GM10248 (cell line): ENCODE results near the gene GDF7.

ENCODE experiments used
- CTCF ChIA-PET: fragments of 300-600 bp; sonication (Branson Sonifier 250); formaldehyde crosslinking; extraction: SDS; loops from one replicate; lab custom pipeline; 2021; ENCODE audit warnings: antibody characterized with exemption; lab: Yijun Ruan, JAX
- POLR2A ChIA-PET: fragments of 350-650 bp; sonication (Branson Sonifier 250); formaldehyde crosslinking; extraction: SDS; loops from one replicate; lab custom pipeline; 2020; ENCODE audit warnings: antibody characterized with exemption; lab: Yijun Ruan, JAX
- DNase-seq: peaks from one replicate; pipeline ENCODE4 v3.0.0; 2012; ENCODE audit errors: extremely low spot score
- TF ChIP-seq, protein P1 (sequence below): IDR thresholded peaks from 2 replicates; pipeline ENCODE4 v1.5.1; 2012; ENCODE audit warnings: mild to moderate bottlenecking, low read depth; ENCODE audit errors: extremely low read depth, missing control alignments, control extremely low read depth

GDF7 gene

DNA sequence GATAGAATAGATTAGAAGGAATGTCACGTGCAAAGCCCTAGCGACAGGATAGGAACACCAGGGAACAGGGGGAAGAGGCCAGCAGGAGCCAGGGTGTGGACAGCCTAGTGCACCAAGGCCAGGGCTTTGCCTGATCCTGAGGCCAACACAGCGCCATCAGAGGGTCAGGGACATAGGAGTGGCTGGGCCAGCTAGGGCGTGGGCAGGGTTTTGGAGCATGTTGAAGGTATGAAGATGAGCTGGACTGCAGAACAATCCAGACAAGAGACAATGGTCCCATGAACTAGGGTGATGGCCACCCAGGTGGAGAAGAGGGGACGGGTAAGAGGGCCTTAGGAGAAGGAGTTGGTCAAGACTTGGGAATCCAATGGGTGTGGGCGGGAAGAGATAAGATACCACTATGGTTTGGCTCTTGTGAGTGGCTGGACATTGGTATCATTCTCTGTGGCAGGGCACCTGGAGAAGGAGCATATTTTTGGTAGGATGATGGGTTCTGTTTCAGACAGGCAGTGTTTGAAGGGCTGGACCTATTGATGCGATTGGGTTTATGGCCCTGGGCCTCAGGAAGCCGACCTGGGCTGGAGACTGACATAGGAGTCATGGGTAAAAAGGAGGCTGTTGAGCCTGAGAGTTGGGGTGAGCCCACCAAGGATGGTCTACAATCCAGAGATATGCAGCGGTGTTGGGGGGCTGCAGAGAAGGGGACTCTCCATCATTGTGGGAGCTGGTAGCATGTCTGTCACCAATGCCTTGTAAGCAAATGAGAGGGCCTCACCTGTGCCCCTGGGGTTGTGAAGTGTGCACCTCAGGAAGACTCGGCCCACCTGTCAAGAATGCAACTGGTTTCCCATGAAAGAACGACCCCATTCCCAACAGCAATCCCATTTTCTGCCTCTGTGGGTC lies 14.0 kb upstream of the GDF7 start:
- TF ChIP-seq, protein P1, sequence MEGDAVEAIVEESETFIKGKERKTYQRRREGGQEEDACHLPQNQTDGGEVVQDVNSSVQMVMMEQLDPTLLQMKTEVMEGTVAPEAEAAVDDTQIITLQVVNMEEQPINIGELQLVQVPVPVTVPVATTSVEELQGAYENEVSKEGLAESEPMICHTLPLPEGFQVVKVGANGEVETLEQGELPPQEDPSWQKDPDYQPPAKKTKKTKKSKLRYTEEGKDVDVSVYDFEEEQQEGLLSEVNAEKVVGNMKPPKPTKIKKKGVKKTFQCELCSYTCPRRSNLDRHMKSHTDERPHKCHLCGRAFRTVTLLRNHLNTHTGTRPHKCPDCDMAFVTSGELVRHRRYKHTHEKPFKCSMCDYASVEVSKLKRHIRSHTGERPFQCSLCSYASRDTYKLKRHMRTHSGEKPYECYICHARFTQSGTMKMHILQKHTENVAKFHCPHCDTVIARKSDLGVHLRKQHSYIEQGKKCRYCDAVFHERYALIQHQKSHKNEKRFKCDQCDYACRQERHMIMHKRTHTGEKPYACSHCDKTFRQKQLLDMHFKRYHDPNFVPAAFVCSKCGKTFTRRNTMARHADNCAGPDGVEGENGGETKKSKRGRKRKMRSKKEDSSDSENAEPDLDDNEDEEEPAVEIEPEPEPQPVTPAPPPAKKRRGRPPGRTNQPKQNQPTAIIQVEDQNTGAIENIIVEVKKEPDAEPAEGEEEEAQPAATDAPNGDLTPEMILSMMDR = no peak
- ChIA-PET CTCF (interaction anchor here (1.7 to 7.2 kb wide), 8 partner anchors 8 to 310 kb away, joined by 12 to 101 read pairs (median 38); no protein-coding TSS in a partner anchor), POLR2A (interaction anchor here (6.9 kb wide), 1 partner anchor 205 kb away, joined by 82 read pairs; the partner anchor contains the start of gene RHOB)
- DNase-seq = no peak

DNA sequence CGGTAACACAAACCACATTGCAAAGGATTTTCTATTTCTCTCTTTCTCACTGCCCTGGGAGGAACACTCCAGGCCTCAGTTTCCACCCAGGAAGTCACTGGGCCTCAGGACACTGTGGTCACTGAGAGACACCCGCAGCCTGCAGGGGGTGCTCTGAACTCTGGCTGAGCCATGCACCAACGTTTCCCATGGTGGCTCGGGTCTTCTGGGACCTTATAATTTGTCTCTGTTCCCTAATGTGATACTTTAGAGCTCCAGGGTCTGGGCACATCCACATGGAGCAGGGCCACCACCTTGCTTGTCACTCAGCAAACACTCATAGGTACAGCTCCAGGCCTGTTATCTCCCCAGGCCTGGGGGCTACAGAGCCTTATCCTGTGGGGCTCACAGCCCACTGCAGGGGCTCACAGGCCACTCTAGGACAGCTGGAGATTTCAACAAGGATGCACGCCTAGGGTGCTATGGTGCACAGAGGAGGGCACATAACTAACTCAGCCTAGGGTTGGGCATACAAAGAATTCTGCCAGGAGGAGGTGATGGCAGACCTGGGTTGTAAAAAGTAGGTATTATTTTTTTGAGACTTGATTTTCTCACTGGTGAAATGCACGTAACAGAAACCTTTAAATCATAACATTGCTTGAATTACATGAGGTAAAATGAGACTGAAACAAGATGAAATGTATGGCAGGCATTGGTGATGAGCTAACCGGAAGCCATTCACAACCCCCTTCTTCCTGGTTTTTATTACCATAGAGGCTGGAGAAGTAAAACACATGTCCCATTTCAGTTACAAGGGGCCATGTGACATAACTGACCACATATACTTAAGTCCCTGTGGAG lies 13.0 kb upstream of the GDF7 start:
- TF ChIP-seq, protein P1 = peak; percentile 11
- ChIA-PET CTCF (interaction anchor here (1.0 to 6.7 kb wide), 4 partner anchors 7 to 309 kb away, joined by 3 to 91 read pairs (median 10); no protein-coding TSS in a partner anchor), POLR2A (interaction anchor here (6.9 kb wide), 1 partner anchor 206 kb away, joined by 82 read pairs; the partner anchor contains the start of gene RHOB)
- DNase-seq = no peak

DNA sequence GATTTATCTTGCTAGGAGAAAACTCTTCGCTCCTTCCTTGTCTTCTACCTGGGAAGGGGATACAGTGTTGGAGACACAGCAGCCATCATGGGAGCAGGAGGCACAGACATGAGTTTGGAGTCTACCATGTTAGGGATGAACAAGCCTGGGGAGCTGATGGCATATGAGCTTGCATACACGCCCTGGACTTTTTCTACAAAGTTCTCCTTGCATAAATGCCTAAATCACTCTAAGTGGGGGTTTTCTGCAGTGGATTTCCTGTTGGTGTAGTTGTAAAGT lies 12.5 kb upstream of the GDF7 start:
- ChIA-PET CTCF (interaction anchor here (1.0 to 2.2 kb wide), 3 partner anchors 9 to 308 kb away, joined by 3 to 15 read pairs (median 5); no protein-coding TSS in a partner anchor), POLR2A (interaction anchor here (6.9 kb wide), 1 partner anchor 207 kb away, joined by 82 read pairs; the partner anchor contains the start of gene RHOB)
- TF ChIP-seq, protein P1 = no peak
- no peak for DNase-seq

DNA sequence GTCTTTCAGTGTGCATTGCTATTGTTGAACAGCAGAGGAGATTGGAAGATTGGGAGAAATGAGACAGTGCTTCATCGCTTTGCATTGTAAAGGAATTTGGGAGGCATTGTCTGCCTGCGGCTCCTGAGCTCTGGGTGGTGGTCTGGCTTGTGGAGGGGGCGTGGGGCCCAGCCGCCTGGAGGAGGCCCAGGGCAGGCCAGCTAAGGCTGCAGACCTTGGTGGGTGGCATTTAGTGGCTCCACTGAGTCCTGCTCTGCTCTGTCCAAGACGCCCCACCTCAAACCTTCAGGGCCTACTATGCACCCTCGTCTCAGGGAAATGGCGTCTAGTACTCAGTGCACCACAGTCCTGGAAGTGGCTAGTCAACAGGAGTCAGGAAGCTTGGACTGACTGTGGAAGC lies 10.4 kb upstream of the GDF7 start:
- POLR2A ChIA-PET = no interaction called here
- DNase-seq = no peak
- TF ChIP-seq, protein P1 = no peak
- CTCF ChIA-PET = interaction anchor here (0.8 to 1.7 kb wide), 8 partner anchors 9 to 307 kb away, joined by 3 to 8 read pairs (median 3); no protein-coding TSS in a partner anchor

DNA sequence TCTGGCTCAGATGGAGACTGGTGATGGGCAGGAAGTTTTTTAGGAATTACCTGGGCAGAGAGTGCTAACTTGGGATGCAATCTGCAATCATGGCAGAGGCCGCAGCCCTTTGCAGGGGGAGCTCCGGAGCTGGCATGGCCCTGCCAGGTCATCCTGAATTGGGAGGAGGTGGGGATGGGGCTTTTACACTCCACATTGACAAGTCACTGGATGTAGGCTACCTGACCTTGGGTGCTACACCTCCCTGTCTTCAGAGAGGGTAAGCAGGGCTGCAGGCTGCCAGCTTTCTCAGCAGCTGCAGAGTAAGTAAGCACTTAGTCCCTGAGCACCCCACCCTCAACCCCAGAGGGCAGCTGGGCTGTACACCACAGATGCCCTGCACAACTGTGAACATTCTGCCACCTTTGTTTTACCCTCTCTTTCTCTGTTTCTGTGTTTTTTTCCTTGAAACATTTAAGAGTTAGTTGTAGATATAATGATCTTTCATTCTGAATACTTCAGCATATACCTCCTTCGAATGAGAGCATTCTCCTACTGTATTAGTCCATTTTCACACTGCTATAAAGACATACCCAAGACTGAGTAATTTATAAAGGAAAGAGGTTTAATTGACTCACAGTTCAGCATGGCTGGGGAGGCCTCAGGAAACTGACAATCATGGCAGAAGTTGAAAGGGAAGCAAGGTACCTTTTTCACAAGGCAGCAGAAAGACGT lies 9.3 kb upstream of the GDF7 start:
- ChIA-PET POLR2A (interaction anchor here (0.6 kb wide), 1 partner anchor 210 kb away, joined by 4 read pairs; no protein-coding TSS in a partner anchor), CTCF (interaction anchor here (0.8 to 1.7 kb wide), 4 partner anchors 18 to 306 kb away, joined by 3 to 5 read pairs (median 3); no protein-coding TSS in a partner anchor)
- no peak for DNase-seq
- TF ChIP-seq, protein P1 = no peak
